ENCODE measurements around the gene AP2A1.
"Not testable (repeated sequence)": the region's sequence is repeated elsewhere in the genome, so short reads cannot be mapped to it uniquely, and the experiment has no call there.

AP2A1 gene

GRCh38 chr19:49812997-49813861 lies 46.4 kb downstream of the AP2A1 start, which contains the start of gene FUZ:
Gene FUZ, minus strand, starts transcription at chr19:49813292. Its CDS starts 186 bp downstream, at chr19:49813106.
- H3K79me2 ChIP-seq (ENCODE audit: control insufficient read depth, insufficient read depth, low read length, unreplicated experiment), result peaks cover under 1% of the 10 kb centered on the region
- no peaks in the 10 kb centered on the region for H3K27me3 ChIP-seq (ENCODE audit: insufficient read depth, low read length)
- H3K27ac ChIP-seq (ENCODE audit: low read depth, low read length), result peak within 1 kb of the TSS; percentile 96
- no peaks in the 10 kb centered on the region for H3K36me3 ChIP-seq (ENCODE audit: insufficient read depth, low read length)
- H2AFZ ChIP-seq (ENCODE audit: low read length, unreplicated experiment), result peak within 1 kb of the TSS; percentile 67
- H3K4me1 ChIP-seq (ENCODE audit: control insufficient read depth, insufficient read depth, low read length, unreplicated experiment), result peaks cover 11% of the 10 kb centered on the region
- H3K4me3 ChIP-seq (ENCODE audit: low read depth, low read length), result peak within 1 kb of the TSS; percentile 91

- Histone ChIP-seq H3K27me3 (ENCODE audit: insufficient read depth, low read length) (no peaks in the 10 kb centered on the region), H2AFZ (ENCODE audit: low read length, unreplicated experiment) (peak overlapping the region; percentile 12), H3K27ac (ENCODE audit: low read depth, low read length) (peak overlapping the region; percentile 96), H3K79me2 (ENCODE audit: control insufficient read depth, insufficient read depth, low read length, unreplicated experiment) (peaks cover 9% of the 10 kb centered on the region), H3K4me3 (ENCODE audit: low read depth, low read length) (peak overlapping the region; percentile 91), H3K4me1 (ENCODE audit: control insufficient read depth, insufficient read depth, low read length, unreplicated experiment) (peaks cover 12% of the 10 kb centered on the region), H3K36me3 (ENCODE audit: insufficient read depth, low read length) (no peaks in the 10 kb centered on the region)
Observed at GRCh38 chr19:49814010-49814409, 47.2 kb downstream of the AP2A1 start.

- Histone ChIP-seq H3K36me3 (ENCODE audit: insufficient read depth, low read length) (no peaks in the 10 kb centered on the region), H3K27me3 (ENCODE audit: insufficient read depth, low read length) (no peaks in the 10 kb centered on the region), H3K4me3 (ENCODE audit: low read depth, low read length) (peak overlapping the region; percentile 90; the same call in 1 of the 2 replicates), H3K27ac (ENCODE audit: low read depth, low read length) (peak overlapping the region; percentile 93), H3K4me1 (ENCODE audit: control insufficient read depth, insufficient read depth, low read length, unreplicated experiment) (peaks cover 16% of the 10 kb centered on the region), H2AFZ (ENCODE audit: low read length, unreplicated experiment) (no peak overlapping the region), H3K79me2 (ENCODE audit: control insufficient read depth, insufficient read depth, low read length, unreplicated experiment) (peaks cover 25% of the 10 kb centered on the region)
Observed at GRCh38 chr19:49816590-49816989, 49.8 kb downstream of the AP2A1 start.

- H3K4me1 ChIP-seq (ENCODE audit: control insufficient read depth, insufficient read depth, low read length, unreplicated experiment), result peaks cover 12% of the 10 kb centered on the region
- no peaks in the 10 kb centered on the region for H3K36me3 ChIP-seq (ENCODE audit: insufficient read depth, low read length)
- H3K27ac ChIP-seq (ENCODE audit: low read depth, low read length), result peak within 1 kb of the TSS; percentile 93
- H3K79me2 ChIP-seq (ENCODE audit: control insufficient read depth, insufficient read depth, low read length, unreplicated experiment), result peaks cover 27% of the 10 kb centered on the region
- H2AFZ ChIP-seq (ENCODE audit: low read length, unreplicated experiment), result peak within 1 kb of the TSS; percentile 80
- no peaks in the 10 kb centered on the region for H3K27me3 ChIP-seq (ENCODE audit: insufficient read depth, low read length)
- peak within 1 kb of the TSS; percentile 90 for H3K4me3 ChIP-seq (ENCODE audit: low read depth, low read length)
Observed at GRCh38 chr19:49817964-49818648, 51.3 kb downstream of the AP2A1 start, which contains the start of gene MED25. Gene MED25, plus strand, starts transcription at chr19:49818289. Its CDS starts 53 bp downstream, at chr19:49818342.

GRCh38 chr19:49818649-49819370 lies 52.0 kb downstream of the AP2A1 start:
- H3K4me3 ChIP-seq (ENCODE audit: low read depth, low read length), result peak overlapping the region; percentile 90
- H3K4me1 ChIP-seq (ENCODE audit: control insufficient read depth, insufficient read depth, low read length, unreplicated experiment), result peaks cover 12% of the 10 kb centered on the region
- H3K27me3 ChIP-seq (ENCODE audit: insufficient read depth, low read length), result no peaks in the 10 kb centered on the region
- H3K36me3 ChIP-seq (ENCODE audit: insufficient read depth, low read length), result no peaks in the 10 kb centered on the region
- peak overlapping the region; percentile 93 for H3K27ac ChIP-seq (ENCODE audit: low read depth, low read length)
- H3K79me2 ChIP-seq (ENCODE audit: control insufficient read depth, insufficient read depth, low read length, unreplicated experiment), result peaks cover 32% of the 10 kb centered on the region
- peak overlapping the region; percentile 20 for H2AFZ ChIP-seq (ENCODE audit: low read length, unreplicated experiment)

- H3K27ac ChIP-seq (ENCODE audit: low read depth, low read length); H3K36me3 ChIP-seq (ENCODE audit: insufficient read depth, low read length); H2AFZ ChIP-seq (ENCODE audit: low read length, unreplicated experiment); H3K27me3 ChIP-seq (ENCODE audit: insufficient read depth, low read length); H3K4me1 ChIP-seq (ENCODE audit: control insufficient read depth, insufficient read depth, low read length, unreplicated experiment): not testable (repeated sequence)
- Histone ChIP-seq H3K4me3 (ENCODE audit: low read depth, low read length) (peak overlapping the region; percentile 90), H3K79me2 (ENCODE audit: control insufficient read depth, insufficient read depth, low read length, unreplicated experiment) (peaks cover 34% of the 10 kb centered on the region)
Observed at GRCh38 chr19:49819452-49820115, 52.8 kb downstream of the AP2A1 start.

GRCh38 chr19:49820125-49820524 lies 53.3 kb downstream of the AP2A1 start:
- H3K36me3 ChIP-seq (ENCODE audit: insufficient read depth, low read length), result no peaks in the 10 kb centered on the region
- H3K27me3 ChIP-seq (ENCODE audit: insufficient read depth, low read length), result no peaks in the 10 kb centered on the region
- H3K27ac ChIP-seq (ENCODE audit: low read depth, low read length), result no peak overlapping the region
- peaks cover 5% of the 10 kb centered on the region for H3K4me1 ChIP-seq (ENCODE audit: control insufficient read depth, insufficient read depth, low read length, unreplicated experiment)
- H2AFZ ChIP-seq (ENCODE audit: low read length, unreplicated experiment), result no peak overlapping the region
- peaks cover 34% of the 10 kb centered on the region for H3K79me2 ChIP-seq (ENCODE audit: control insufficient read depth, insufficient read depth, low read length, unreplicated experiment)
- no peak overlapping the region for H3K4me3 ChIP-seq (ENCODE audit: low read depth, low read length)

GRCh38 chr19:49823472-49823871 lies 56.7 kb downstream of the AP2A1 start:
- Histone ChIP-seq H3K4me1 (ENCODE audit: control insufficient read depth, insufficient read depth, low read length, unreplicated experiment) (peaks cover 5% of the 10 kb centered on the region), H3K27me3 (ENCODE audit: insufficient read depth, low read length) (no peaks in the 10 kb centered on the region), H3K27ac (ENCODE audit: low read depth, low read length) (no peak overlapping the region), H3K79me2 (ENCODE audit: control insufficient read depth, insufficient read depth, low read length, unreplicated experiment) (peaks cover 31% of the 10 kb centered on the region), H2AFZ (ENCODE audit: low read length, unreplicated experiment) (no peak overlapping the region), H3K36me3 (ENCODE audit: insufficient read depth, low read length) (no peaks in the 10 kb centered on the region), H3K4me3 (ENCODE audit: low read depth, low read length) (no peak overlapping the region)

- Histone ChIP-seq H3K4me1 (ENCODE audit: control insufficient read depth, insufficient read depth, low read length, unreplicated experiment) (no peaks in the 10 kb centered on the region), H3K36me3 (ENCODE audit: insufficient read depth, low read length) (no peaks in the 10 kb centered on the region), H3K4me3 (ENCODE audit: low read depth, low read length) (no peak overlapping the region), H3K79me2 (ENCODE audit: control insufficient read depth, insufficient read depth, low read length, unreplicated experiment) (peaks cover 19% of the 10 kb centered on the region), H2AFZ (ENCODE audit: low read length, unreplicated experiment) (no peak overlapping the region), H3K27ac (ENCODE audit: low read depth, low read length) (no peak overlapping the region), H3K27me3 (ENCODE audit: insufficient read depth, low read length) (no peaks in the 10 kb centered on the region)
Observed at GRCh38 chr19:49824662-49825061, 57.9 kb downstream of the AP2A1 start.

GRCh38 chr19:49827034-49827433 lies 60.2 kb downstream of the AP2A1 start:
- H3K27me3 ChIP-seq (ENCODE audit: insufficient read depth, low read length), result no peaks in the 10 kb centered on the region
- no peak overlapping the region for H2AFZ ChIP-seq (ENCODE audit: low read length, unreplicated experiment)
- H3K36me3 ChIP-seq (ENCODE audit: insufficient read depth, low read length), result no peaks in the 10 kb centered on the region
- no peaks in the 10 kb centered on the region for H3K4me1 ChIP-seq (ENCODE audit: control insufficient read depth, insufficient read depth, low read length, unreplicated experiment)
- peaks cover 9% of the 10 kb centered on the region for H3K79me2 ChIP-seq (ENCODE audit: control insufficient read depth, insufficient read depth, low read length, unreplicated experiment)
- no peak overlapping the region for H3K27ac ChIP-seq (ENCODE audit: low read depth, low read length)
- no peak overlapping the region for H3K4me3 ChIP-seq (ENCODE audit: low read depth, low read length)

All from ACC112 (cell line).